NCI-H2107 (cell line): ENCODE data around the gene ALLC.
"Not testable (repeated sequence)": the region's sequence is repeated elsewhere in the genome, so short reads cannot be mapped to it uniquely, and the experiment has no call there.

Experiments
- DNase-seq: peaks from one replicate; lab custom pipeline; 2025; lab: John Stamatoyannopoulos, UW

The ALLC gene

DNA sequence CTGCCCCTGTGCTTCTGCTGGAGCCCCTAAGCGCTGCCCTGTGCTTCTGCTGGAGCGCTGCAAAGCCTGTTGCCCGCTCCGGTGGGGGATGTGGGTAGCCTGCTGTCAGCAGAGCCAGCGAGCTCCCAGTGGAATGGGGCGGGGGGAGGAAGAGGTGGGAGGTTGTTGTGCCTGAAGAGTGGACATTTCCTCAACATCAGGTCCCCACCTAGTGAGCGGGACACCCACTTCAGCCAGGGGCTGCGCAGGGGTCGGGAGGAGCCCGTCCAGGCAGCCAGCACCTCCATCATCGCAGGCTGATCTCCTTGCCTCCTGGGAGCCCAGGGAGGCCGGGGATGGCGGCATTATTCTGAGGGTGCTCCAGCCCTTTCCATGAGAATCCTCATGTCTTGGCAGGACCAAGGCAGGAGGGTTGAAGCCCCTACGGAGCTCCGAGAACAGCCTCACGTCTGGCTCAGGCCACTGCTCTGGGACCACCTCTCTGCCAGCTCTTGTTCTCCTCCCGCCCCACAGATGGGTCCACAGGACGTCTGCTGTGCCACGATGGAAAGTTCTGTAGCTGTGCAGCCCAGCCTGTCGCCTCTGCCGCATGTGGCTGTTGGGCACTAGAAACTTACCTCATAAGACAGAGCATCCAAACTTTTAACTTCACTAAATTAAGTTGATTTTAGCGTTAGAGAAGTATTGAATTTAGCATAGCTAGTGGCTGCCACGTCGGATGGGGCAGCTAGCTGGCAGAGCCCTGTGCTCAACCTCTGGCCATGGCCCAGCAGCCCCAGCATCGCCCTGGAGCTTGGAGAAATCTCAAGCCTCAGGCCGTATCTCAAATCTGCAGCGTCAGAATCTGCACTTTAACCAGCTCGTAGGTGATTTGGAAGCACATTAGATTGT is 1.9 kb upstream of the ALLC start:
- DNase-seq: no peak

DNA sequence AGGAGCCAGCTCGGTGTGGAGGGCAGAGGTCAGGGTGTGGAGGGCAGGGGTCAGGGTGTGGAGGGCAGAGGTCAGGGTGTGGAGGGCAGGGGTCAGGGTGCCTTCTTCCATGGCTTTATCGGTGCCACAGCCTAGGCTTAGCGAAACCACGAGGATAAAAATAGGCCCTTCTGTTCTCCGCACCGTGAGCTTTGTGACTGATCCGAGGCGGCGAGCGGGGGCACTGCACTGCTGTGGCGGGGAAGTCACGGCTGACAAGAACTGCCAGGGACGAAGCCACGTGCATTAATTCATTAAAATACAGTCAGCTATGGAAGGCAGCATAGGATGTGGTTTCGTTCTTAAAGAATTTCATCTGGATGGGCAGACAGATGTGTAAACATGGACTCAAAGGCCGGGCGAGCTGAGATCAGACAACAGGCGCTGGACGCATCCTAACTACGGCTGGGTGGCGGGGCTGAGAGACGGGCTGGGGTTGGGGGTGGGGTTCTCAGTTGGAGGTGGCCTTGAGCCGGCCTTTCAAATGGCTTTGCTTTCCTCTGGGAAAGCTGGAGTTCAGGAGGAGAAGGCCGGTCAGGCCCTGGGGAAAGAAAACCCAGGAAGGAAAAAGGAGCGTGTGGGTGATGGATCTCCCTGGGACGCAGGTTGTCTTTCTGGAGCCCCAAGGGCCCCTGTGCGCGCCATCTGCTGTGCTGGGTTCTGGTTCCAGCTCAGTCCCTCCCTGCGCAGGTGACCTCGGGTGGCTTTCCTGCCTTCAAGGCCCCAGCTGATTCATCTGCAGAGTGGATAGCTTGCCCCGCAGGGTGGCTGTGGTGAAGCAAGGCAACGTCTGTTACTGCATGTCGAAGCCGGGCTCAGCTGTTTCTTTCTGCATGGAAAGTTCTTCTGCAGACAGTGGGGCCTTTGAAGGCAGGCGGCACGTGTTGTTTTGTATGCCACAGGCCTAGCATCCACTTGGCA is 958 bp upstream of the ALLC start:
- DNase-seq: no peak

DNA sequence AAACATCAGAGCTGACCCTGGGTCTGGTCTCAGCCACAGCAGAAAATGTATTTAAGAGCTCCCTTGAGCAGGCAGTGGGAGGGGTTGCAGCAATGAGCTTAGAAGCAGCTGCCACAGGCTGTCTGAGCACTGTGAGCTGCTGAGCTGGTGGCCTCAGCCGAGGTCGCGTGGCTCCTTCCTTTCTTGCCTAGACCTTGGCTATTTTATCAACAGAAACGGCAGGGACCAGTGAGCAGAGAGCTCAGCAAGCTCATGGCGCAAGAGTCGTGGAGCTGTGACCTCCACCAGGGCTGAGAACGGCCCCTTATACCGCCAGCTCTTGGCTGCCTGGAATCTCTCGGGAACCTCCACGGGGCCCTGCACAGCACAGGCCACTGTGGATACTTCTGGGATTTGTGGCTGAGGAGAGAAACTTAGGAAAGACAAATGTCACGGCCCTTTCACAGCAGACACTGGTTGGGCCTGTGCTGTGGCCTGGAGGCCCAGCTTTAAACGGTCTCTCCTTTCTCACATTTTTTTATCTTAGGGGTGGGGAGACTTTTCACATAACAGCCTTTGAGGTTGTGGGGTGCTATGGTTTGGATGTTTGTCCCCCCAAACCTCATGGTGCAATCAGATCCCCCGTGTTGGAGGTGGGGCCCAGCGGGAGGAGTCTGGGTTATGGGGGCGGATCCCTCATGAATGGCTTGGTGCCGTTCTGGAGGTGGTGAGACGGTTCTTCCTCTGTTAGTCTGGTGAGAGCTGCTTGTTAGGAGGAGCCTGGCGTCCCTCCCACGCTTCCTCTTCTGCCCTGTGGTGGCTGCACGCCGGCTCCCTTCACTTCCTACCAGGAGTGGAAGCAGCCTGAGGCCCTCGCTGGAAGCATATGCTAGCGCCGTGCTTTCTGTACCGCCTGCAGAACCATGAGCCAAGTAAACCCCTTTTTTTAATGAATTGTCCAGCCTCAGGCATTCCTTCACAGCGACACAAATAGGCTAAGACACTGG is 1.7 kb downstream of the ALLC start:
- no peak for DNase-seq

DNA sequence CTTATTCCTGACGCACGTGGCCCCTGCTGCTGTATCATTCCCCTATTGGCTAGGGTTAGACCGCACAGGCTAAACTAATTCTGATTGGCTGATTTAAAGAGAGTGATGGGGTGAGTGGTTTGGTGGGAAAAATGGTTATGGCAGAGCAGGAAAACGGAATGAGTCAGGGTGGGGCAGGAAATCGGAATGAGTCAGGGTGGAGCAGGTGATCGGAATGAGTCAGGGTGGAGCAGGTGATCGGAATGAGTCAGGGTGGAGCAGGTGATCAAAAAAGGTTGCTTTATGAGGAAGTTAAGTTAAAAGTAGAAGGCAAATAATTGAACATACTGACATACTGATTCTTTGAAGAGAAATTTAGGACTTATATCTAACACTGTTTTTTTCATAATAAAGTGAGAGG is 2.6 kb downstream of the ALLC start:
- not testable (repeated sequence) for DNase-seq

DNA sequence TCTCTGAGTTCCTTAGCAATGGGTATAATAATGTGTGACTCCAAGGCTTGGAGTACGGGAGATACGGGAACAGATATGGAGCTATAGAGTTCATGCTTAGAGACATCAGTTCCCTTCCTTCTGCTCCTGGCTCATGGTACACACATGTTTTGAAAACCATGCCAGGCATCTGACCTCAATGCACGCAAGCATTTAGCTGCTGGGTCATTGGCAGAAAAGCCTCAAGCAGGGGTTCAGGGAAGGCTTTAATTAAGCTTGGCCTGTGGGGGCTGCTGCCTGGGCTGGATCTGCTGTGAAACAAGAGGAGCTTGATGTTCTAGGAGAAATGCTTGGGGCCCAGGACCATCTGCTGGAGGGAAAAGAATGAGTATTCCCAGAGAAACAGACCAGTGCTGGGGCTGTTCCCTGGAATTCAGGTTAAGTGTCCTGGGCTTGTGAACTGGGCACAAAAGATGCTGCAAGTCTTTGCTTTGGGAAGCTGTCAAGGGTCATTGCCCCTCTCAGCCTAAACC is 3.2 kb downstream of the ALLC start:
- no peak for DNase-seq

DNA sequence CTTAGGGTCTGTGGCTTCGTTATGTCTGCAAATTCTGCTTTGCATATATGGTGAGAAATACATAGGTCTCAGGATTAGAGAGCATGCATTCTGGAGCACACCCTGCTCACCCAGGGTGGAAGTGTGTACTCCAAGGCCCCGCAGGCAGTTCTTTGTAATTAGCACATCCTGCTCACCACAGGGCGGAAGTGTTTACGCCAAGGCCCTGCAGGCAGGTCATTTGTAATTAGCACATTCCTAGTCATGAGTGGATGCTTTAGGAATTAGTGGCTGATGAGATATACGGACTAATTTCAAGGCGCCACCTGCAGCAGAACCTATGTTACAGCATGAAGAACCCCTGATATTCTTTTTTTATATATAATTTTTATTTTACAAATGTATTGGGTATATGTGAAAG is 4.2 kb downstream of the ALLC start:
- no peak for DNase-seq

DNA sequence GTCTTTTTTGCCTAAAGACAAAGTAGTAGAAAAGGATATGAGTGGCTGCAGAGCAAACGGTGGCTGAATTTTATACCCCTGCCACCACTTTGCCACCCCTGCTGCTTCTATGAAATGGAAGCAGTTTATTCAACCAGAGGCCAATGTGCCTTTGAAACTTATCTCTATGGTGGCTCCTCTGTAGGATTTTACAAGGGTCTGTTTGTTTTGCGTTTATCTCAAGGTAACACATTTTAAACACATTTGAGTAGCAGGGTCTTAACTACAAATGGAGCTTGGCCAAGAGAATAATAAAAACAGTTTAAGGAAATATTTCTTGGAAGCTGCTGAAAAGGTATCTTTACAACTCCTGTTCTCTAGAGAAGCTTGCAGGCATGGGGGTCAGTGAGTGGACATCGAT is 6.1 kb downstream of the ALLC start:
- DNase-seq: no peak

DNA sequence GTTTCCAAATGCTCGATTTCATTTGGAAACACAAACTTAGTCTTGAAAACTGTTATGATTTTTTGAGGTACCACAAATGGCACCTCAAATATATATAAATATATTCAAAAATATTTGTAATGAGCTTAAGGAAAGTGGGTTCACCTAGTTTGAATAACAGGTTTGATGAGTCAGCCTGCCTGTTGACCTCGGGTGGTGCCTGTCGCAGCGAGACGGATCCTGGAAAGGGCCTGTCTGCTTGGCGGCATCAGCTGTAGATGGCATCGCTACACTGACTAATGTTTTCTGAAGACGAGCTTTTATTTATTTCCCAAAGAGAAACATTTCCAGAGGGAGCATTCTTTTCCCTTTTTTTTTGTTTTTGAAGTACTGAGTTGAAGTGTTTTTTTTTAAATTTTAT is 6.9 kb downstream of the ALLC start:
- no peak for DNase-seq

DNA sequence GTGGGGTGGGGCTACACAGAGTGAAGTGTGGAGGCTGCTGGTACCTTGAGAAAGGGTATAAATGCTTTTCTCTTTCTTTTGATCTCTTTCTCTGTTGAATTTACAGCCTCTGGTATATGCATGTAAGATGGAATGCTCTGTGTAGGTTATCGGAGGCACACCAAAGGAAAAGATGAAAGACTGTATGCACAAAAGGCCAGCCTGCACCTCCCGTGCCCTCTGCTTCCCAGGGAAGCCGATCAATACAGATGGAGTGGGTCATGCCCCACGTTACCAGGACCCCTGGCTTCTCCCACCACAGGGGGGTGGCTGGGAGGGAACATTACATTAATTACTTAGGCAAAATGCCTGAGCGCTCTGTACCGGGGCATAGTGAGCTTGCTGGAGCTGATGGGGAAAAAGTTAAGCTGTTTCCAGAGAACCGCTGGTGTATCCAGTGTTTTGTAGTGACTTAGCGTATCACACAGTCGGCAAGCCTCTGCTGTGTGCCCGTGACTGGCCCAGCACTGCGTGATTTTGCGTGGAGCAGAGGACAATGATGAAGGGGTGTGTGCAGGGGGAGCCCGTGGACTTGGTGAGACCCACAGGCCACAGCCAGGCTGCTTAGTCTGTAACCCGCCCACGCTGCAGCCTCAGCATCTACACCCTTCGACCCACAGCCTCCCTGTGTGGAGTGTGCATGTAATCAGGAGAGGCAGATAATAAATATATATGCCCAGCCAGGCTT is 8.0 kb downstream of the ALLC start:
- DNase-seq: no peak

DNA sequence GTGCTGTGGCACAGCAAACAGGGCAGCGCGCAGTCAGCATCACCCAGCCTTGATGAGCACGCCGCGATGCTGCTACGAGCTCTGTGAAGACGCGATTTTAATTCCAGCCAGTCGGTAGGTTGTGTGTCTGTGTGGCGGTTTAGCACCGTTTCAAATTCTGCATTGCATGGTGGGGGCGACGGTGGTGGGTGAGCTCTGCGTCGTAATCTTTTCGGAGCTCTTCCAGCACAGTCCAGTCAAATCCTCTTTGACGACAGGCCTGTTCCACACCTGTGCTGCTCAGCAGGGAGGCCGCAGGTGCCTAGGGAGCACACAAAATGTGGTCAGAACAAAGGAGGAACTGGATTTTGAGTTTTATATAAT is 8.6 kb downstream of the ALLC start:
- no peak for DNase-seq

DNA sequence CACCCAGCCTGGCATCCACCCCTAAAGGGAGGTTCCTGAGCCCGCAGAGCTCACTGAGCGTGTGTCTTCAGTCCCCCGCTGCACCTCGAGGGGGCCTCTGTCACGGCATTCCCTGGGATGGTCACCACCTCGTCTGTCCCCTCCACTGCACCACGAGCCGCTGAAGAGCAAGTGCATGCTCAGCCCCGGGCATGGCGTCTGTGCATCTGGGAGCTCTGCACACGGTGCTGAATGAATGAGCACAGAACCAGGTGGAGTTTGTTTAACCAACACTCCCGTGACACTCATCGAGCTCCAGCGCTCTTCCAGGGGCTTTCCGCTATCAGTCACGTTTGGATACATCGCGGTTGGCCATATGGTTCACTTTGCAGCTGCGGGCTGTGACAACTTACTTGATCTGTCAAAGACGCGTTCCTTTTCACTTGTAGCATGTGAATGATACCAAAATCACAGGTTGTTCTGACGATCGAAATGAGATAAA is 9.2 kb downstream of the ALLC start:
- no peak for DNase-seq

DNA sequence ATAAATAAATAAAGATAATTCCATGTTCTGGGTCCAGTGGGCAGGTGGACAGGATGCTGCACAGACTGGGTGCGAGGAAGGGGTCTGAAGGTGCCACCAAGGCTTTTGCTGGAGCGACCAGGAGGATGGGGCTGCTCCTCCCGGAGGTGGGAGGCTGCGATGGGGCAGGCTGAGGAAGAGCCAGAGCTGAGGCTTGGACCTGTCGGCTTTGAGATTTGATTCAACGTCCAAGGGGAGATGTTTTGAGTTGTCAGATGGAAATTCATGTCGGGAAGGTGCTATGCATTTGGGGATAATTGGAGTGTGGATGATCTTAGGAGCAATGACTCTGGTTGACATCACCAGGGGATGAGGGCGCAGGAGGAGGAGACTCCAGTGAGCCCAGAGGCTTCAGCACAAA is 11.7 kb downstream of the ALLC start:
- no peak for DNase-seq

DNA sequence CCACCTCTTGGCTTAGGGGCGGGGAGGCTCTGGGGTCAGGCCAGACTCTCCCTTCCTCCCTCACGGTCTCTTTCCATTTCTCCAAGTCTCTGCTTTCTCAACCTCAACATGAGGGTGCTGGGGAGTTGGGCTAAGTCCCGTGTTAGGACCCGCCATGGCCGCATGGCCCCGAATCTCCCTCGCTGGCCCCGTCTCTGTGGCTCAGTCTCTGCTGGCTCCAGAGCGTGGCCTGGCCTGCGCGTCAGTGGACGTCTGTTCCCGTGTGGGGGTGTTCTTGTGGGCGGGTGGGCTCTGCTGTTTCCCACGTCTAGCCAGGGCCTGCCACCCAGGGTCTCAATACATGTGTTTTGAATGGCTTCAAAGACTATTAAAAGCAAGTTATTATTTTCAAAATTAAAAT is 12.4 kb downstream of the ALLC start:
- no peak for DNase-seq

DNA sequence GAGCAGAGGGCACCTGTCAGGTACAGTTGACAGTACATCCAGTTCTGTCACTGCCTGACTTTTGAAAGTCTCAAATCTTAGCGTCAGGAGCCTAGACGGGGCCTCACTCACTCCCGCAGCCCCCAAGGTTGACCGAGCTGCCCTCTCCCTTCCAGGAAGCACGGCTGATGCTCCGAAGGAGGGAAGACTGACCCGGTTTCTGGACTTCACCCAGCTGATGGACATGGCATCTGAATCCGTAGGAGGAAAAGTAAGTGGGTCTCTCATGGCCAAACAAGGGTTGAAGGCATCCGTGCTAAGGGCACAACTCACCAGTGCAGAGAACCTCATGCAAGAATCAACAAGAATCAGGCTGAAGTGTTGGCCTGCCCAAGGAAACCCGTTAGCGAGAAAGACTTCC is 12.9 kb downstream of the ALLC start:
- no peak for DNase-seq

DNA sequence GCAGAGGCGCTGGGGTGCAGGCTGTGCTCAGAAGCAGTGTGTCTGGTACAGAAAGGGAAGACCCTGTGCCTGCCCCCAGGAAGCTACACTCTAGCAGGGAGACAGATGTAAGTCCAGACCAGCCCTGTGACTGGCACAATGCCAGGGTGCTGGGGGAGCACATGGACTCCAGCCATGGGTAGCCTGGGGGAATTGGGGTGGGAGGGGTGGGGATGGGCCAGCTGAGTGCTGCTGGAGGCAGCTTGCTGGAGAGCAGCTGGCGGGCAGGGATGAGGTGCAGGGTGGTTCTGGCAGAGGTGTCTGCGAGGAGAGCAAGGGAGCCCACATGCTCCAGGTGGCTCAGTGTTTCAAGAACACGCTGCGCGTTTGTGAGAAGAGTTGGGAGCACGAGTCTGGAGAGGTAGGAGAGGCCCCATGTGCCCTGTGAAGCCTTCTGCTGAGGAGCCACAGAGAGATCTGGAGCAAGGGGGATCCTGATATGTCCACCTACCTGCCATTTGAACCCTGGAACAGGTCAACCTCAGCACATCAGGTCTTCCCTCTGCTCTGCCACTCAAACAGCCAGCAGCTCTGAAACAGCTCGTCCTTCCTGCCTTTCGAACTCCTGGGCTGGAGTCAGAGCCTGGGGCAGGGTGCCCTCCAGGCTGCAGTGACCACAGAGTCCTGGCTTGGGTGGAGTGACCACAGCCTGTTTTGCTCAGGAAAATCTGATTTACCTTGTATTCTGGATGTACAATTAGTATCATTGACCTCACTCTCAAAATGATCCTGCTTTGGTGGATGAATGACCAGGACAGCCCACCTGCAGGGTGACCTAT is 15.1 kb downstream of the ALLC start:
- DNase-seq: no peak

DNA sequence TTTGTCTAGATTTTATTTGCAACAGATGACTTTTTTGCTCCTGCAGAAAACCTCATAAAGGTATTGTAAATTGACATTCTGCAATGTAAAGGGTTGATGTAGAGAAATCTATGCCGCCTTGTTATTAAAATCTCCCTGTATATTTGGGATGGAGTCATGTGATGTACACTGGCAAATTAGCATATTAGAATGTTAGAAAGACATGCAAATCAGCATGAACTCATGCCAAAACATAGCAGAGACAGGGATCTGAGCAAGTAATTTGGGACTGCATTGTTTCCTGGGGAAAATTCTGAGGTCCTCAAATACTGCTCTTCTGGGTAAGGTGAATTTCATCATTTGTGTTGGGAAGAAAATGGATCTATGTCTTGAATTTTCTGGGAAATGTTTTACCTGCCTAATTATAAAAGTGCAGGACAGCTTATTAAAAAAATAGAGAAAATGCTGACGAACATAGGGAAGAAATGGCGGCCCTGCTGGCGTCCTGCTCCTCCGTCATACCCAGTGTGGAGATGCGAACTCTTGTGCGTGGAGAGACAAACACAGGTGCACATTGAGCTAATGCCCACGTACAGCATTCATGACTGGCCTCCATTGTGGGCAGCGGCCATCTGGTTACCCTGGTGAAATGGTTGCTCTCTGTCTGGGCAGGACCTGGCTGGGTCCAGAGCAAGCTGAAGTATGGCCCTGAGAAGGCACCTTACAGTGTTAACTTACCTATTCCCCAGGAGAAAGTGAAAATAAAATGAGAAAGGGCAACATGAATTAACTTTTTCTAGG is 16.3 kb downstream of the ALLC start:
- DNase-seq: no peak

DNA sequence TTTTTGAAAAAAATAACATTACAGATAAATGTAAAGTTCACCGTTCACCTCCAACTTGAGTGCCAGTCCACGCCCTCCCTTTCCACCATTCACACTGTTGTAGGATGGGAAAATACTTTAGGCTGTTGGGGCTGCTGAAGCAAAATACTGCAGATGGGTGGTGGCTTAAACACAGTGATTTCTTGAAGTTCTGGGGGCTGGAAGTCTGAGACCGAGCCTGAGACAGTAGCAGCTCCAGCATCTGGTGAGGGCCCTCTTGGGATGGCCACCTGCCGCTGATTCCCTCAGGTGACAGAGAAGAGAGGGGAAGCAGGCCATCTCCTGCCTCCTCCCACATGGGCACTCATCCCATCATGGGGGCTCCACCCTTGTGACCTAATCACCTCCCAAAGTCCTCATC is 17.7 kb downstream of the ALLC start:
- no peak for DNase-seq

DNA sequence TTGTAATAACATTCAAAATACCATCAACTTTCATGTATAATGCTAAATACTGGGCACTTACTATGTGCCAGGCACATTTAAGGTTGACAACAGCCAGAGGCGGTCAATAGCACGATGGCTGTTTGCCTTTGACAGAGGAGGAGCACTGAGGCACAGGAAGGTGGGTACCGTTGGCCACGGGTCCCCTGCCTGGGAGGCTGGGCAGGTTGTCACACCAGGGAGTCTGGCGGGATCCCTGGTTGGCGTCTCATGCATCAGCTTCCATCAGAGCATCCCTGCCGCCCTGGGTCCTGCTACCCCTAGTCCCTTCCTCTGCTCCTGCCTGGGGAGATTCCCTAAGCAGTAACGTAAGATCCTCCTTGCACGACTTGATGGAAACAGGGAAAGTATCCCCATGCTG is 19.4 kb downstream of the ALLC start:
- no peak for DNase-seq

DNA sequence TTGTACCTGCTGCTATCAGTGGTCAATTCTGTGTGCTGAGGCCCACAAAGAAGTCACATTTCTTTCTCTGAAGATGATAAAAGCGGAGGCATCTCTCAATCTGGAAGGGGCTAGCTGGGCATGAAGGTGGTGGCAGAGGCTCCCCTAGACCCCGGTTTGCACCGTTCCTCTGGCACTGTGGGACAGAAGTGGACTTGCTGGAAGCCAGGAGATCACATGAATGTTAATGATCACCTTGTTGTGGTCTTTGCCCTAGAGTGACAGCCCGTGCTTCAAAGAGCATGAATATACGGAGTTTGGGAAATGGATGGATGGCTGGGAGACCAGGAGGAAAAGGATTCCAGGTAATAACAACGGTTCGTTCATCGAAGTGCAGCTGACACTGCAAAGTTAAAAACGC is 20.2 kb downstream of the ALLC start:
- no peak for DNase-seq
